Stimulated activated CD8-positive, alpha-beta memory T cell treated with anti-CD3 and anti-CD28 coated beads, Interleukin-12 subunit alpha, Interleukin-12 subunit beta, amount 100 ng/mL, for 24 hours (primary cell): ENCODE data around the gene PPM1M.

Experiments
- DNase-seq: peaks from one replicate; pipeline ENCODE4 v3.0.0-alpha.2; 2020; ENCODE audit errors: extremely low read depth

Gene PPM1M

DNA sequence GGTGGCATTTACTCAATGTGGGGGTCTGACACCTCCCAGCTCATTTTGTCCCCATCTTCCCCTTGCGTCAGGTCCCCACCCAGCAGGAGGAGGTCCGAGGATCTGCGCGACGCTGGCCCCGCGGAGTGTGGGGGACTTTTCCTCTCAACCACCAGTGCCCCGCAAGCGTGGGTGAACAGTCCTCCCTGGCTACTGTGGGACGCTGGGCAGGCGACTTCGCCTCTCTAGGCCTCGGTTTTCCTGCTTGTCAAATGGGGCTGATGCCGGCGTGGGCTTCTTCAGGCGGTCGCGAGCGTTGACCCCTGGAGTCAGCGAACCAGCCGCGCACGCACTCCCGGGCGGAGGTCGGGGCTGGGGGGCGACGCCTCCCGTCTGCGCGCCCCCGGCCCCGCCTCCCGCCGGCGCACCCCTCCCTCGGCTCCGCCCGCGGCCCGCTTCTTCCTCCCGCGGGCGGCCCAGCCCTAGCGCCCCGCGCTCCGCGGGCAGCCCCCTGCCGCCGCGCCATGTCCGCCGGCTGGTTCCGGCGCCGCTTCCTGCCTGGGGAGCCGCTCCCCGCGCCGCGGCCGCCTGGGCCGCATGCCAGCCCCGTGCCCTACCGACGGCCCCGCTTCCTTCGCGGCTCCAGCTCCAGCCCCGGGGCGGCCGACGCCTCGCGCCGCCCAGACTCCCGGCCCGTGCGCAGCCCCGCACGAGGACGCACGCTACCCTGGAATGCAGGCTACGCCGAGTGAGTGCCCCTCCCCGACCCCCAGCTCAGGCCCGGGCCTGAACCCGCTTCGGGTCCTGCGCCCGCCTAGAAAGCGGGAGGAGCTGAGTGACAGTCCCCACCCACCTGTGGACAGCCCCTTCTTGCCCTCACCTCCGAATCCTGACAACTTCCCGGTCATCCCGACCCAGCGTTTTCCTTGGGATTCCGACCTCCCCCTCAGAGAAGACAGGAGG, at the start of gene PPM1M:
Gene PPM1M (plus strand): TSS at position 438 of the 942 bp plus-strand sequence. CDS start 66 bp downstream, at position 504.
- no peak for DNase-seq

DNA sequence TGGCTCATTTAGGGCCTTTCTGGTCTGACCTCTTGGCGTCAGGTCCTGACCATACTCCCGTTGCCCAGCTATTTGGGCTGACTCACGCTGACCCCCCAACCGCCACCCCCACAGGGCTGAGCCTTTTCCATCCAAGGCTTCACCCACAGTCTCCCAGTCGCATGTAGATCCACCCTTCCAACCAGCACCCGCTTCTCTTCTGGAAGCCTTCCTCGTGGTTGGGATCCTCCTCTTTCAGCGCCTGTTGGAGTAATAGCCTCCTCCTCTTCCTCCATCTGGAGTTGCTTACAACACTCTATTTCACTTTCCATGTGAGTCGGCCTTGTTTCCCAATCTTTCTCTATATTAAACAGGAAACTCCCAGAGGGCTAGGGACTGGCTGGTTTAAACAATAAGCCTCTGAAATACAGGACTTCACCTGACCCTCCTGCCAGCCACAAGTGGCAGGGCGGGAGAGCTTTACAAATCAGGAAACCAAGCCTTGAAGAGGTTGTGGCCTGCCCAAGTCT, 49.7 kb upstream of the PPM1M start:
- no peak for DNase-seq

GRCh38 chr3:52196977-52197376, 48.6 kb upstream of the PPM1M start:
- no peak for DNase-seq

- DNase-seq, result no peak
These were observed 48.1 kb upstream of the PPM1M start for GRCh38 chr3:52197499-52197841.

DNA sequence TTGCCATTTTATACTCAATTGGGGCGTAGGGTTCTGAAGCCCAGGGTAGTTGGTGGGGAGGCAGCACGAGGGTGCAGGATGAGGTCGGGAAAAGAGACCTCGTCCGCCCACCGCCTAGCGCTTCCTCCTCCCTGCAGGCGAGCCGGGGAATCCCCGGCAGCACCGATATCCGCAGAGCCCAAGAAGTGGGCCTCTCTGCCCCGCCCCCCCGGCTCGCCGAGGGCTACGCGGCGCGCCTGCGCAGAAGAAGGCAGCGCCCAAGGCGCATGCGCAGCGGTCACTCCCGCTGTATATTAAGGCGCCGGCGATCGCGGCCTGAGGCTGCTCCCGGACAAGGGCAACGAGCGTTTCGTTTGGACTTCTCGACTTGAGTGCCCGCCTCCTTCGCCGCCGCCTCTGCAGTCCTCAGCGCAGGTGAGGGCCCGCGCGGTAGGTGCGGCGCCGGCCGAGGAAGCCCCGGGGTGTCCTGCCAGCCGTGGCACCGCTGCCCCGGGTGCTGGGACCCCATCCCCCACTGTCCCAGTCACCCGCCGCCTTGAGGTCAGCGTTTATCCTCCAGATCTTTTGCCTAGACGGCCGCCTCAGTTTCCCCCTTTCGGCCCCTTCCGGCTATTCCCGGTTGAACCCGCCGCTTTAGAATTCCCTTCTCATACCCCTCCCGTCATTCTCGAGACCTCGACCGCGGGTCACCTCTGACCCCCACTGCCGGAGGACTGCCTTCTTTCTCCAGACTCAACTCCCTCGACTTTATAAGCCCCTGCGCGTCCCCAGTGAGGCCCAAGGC, 47.5 kb upstream of the PPM1M start, which contains the start of gene ALAS1:
Gene ALAS1 (plus strand): TSS at position 319 of the 784 bp plus-strand sequence. CDS start 1,082 bp downstream, outside the sequence.
- peak; percentile 83 for DNase-seq

GRCh38 chr3:52198643-52199608, 46.6 kb upstream of the PPM1M start:
- DNase-seq, result no peak

DNA sequence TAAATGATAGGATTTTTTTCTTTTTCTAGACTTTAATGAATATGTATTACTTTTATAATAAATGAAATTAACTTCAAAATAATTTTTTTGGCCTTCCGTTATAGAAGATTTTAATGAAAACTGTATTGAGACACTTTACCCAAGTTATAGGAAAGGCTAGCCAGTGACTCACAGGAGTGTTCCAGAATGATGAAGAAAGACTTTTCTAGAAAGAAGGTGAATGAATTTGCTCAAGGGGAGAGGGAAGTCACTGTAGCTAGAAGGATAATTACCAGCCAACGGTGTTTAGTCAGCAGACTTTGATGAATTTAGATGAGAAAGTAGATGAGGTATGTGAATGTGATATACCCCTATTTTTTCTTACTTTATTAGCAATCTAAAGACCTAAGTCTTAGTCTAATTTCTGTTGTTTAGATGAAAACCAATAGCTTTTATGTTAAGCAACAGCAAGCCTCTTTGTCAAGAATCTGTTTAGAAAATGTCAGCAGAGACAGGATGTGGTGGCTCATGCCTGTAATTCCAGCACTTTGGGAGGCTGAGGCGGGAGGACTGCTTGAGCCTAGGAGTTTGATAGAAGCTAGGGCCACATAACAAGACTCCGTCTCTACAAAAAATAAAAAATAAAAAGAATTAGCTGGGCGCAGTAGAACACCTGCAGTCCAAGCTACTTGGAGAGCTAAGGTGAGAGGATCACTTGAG, 44.4 kb upstream of the PPM1M start:
- DNase-seq, result no peak

DNA sequence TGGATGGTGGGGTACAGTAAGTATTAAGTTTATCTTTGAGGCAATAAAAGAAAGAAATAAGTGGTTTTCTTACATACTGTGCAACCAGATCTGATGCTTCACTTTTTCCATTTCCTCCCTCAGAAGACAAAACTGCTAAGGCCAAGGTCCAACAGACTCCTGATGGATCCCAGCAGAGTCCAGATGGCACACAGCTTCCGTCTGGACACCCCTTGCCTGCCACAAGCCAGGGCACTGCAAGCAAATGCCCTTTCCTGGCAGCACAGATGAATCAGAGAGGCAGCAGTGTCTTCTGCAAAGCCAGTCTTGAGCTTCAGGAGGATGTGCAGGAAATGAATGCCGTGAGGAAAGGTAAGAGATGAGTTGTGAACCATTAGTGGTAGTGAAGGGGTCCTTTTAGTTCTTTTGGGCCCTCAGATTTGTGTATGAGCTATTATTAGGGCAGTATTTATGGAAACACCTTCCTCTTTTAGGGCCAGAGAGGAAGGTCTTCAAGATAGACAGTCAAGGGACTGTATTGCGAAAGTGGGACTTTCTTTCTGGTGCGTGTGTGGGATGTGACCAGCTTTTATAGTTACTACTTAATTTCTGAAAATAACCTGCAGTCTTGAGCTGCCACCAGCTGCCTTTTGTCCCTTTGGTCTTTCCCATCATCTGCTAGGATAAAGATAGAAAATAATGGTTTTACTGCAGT, 43.0 kb upstream of the PPM1M start:
- no peak for DNase-seq

GRCh38 chr3:52203701-52204100, 41.9 kb upstream of the PPM1M start:
- no peak for DNase-seq

GRCh38 chr3:52204337-52205073, 41.1 kb upstream of the PPM1M start:
- no peak for DNase-seq

DNA sequence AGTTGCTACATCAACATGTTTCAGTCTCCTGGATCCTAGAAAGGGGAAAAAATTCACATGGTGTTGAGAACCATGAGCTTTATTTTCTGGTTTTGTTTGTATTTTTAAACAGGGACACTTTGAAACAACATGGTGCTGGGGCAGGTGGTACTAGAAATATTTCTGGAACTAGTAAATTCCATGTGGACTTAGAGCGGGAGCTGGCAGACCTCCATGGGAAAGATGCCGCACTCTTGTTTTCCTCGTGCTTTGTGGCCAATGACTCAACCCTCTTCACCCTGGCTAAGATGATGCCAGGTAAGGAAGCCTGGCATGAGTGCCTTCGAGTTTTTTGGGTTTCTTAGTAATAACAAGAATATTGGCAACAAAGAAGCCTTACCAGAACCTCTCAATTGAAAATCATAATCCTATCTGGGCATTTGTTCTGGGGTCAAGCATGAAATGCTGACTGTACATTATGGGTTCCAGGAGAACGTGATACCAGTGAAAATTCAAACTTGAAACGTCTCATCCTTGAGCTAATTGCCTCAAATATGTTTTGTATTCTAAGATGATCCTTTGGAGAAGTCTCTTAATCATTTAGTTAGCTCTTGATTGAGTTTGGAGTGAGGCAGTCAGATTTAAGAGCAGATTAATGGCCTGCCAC, 39.7 kb upstream of the PPM1M start:
- no peak for DNase-seq

- no peak for DNase-seq
These were observed 37.0 kb upstream of the PPM1M start for GRCh38 chr3:52208556-52208955.

- no peak for DNase-seq
These were observed 35.5 kb upstream of the PPM1M start for GRCh38 chr3:52210037-52210436.

- DNase-seq, result no peak
These were observed 35.0 kb upstream of the PPM1M start for GRCh38 chr3:52210550-52211046.

DNA sequence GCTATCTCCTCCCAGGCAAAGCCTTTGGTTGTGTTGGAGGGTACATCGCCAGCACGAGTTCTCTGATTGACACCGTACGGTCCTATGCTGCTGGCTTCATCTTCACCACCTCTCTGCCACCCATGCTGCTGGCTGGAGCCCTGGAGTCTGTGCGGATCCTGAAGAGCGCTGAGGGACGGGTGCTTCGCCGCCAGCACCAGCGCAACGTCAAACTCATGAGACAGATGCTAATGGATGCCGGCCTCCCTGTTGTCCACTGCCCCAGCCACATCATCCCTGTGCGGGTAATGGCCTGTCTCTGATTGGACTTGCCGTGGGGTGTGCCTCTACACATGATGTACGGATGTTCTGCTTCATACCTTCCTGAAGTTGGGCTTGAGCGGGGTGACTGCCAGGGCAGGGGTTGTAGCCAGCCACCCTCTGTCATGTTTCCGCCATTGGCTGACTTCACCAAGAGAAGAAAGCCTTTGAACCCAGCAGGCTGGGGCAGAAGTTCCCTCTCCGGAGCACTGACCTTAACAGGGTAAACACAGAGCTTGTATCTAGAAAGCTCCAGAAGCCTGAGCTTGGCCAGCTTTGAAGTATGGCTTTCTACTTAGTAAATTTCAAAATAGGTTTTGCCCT, 34.2 kb upstream of the PPM1M start:
- no peak for DNase-seq

- DNase-seq, result no peak
These were observed 32.6 kb upstream of the PPM1M start for GRCh38 chr3:52213005-52213404.

- DNase-seq, result no peak
These were observed 31.7 kb upstream of the PPM1M start for GRCh38 chr3:52213901-52214300.

DNA sequence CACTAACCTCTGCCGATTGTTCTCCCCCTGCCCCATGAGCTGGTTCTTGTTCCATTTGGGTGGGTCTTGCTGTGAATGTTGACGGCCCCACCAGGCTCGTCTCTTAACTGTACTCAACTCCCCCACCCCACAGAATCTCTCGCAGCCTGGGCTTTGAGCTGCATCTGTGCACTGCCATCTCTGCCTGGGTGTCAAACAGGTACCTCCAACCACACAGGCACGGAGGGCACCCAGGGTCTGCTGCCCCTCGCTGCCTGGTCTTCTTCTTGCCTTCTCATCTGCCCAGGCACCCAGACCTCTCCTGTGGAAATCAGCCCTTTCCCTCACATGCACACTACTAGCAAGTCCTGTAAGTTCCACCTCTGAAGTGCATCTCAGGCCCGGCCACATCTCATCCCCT, 30.2 kb upstream of the PPM1M start:
- no peak for DNase-seq
